ENCODE results near the gene RYR2. TPM values are rescaled to one million over a fixed set of nuclear protein-coding genes. Genes with fewer than 3 reads are reported as not detected.

Gene RYR2
- total RNA-seq, 1 experiment from 2014 or later, result 2.3 TPM

DNA sequence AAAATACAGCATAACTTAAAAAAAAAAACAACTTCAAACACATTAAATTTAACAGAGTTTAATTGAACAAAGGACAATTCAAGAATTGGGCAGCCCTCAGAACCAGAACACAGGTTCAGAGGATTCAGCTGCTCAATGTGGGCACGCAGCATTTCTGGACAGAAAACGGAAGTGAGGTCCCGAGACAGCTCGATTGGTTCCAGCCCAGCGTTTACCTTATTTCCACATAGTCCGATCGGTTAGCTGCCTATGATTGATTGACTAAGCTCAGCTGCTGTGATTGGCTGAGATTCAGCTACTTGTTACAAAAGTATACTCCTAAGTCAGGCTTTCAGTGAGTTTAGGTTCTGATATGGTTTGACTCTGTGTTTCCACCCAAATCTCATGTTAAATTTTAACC is 815.5 kb downstream of the RYR2 start:
- no peak for DNase-seq (ENCODE audit: low spot score)

DNA sequence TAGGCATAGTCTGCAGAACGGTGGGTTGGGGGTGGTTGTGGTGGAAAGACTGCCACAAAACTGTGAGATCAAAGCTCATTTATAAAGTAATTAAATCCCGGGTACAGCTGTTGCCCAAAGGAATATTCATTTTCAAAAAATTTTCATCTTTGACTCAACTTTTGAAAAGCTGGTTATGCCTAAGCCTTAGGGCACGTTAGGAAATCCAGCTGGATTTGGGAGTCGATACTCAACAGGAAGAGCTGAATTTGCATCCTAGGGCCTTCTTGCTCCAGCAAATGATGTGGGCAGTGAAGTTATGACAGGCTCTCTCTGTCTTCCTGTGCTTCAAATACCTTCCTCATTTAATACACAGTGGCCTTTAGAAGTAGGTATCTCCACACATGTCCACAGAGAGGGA is 817.0 kb downstream of the RYR2 start:
- no peak for DNase-seq (ENCODE audit: low spot score)

DNA sequence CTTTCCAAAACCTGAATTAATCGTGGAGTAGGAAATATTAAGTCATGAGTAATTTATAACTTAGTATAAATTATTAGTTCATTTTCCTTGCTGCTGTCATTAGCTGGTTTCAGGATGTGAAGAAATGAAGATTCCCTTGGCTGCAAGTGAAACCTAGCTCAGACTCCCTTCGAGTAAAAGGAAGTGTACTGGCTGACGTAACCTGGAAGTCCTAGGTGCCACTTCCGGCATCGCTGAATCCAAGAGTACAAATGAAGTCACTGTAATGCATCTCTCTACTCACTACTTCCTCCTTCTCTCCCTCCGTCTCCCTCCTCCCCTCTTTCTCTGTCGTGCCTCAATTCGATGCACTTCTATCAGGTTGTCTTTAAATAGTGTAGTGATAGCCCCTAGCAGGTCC is 820.0 kb downstream of the RYR2 start:
- no peak for DNase-seq (ENCODE audit: low spot score)

DNA sequence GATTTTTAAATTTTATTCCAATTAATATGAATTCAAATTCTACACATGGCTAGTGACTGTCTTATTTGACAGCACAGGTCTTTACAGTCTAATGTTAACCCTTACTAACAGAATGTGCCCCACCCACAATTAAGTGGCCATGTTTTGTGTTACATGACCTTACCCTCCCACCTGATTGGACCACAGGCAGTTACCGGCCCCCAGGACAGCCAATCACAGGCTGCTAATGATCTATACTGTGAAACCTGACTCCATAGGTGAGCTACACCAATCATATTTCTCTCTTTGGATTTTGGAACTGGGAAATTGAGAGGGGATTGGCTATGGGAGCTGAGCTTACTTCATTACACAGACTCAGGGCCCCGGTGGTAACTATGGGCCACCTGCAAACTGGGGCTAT is 821.2 kb downstream of the RYR2 start:
- no peak for DNase-seq (ENCODE audit: low spot score)

DNA sequence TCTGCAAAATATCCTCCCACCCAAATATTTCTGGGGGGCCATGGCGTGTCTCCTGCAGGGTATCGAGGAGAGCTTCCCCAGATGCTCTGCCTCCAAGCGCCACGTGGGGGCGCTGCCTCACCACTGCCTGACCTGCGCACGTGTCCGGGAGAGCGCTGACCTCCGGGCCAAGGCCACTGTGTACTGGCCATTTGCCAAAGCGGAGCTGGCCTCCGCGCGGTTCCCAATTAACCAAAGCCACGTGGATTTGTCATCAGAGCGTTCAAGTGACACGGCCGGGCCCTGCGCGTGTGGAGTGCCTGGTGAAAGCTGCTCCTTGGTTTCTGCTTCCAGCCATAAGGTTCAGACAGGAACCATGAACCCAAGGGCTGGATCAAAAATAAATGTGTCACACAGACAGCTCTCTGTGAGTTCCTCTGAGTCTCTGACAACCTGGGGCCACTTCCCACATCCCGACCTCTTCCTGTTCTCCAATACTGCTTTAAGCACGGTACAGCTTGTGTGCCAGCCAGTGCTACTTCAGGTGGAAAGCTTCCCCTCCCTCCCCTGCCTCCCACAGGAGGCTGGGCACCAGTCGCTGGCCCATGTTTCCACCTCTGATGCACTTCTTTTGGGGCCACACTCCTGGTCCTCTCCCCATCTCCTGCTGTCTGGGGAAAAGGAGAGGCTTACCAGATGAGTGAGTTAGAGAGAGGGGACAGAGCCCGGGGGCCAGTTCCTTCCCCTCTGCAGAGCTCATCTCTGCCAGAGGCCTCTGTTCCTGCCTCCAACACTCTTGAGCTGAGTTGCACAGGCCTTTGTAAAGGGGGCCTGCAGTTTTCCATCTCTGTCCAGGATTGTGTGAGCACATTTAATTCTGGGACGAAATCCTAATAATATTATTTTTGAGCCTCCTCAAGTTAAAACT is 822.6 kb downstream of the RYR2 start:
- peak; percentile 57 for DNase-seq (ENCODE audit: low spot score)

DNA sequence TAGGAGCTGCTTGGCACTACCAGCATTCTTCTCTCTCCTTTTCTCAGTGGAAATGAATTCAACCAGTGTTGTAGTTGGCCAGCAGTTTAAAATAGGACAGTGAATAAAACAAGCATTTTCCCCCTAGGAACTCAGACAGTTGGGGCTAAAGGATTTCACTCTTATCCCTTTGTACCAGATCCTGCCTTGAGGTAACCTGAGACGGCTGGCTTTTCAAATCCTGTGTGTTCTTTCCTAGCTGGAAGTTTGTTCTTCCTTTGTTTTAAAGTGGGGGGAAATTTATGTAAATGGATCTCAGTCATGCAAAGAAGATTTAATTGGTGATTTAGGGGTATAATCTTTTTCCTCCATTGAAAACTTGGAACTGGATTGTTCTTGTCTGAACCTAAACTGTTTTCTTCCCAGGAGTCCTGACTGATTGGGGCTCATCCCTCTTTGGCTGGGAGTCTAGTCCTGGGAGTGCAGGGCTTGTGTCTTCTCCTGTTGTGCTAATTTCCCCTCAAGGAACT is 825.5 kb downstream of the RYR2 start:
- no peak for DNase-seq (ENCODE audit: low spot score)

DNA sequence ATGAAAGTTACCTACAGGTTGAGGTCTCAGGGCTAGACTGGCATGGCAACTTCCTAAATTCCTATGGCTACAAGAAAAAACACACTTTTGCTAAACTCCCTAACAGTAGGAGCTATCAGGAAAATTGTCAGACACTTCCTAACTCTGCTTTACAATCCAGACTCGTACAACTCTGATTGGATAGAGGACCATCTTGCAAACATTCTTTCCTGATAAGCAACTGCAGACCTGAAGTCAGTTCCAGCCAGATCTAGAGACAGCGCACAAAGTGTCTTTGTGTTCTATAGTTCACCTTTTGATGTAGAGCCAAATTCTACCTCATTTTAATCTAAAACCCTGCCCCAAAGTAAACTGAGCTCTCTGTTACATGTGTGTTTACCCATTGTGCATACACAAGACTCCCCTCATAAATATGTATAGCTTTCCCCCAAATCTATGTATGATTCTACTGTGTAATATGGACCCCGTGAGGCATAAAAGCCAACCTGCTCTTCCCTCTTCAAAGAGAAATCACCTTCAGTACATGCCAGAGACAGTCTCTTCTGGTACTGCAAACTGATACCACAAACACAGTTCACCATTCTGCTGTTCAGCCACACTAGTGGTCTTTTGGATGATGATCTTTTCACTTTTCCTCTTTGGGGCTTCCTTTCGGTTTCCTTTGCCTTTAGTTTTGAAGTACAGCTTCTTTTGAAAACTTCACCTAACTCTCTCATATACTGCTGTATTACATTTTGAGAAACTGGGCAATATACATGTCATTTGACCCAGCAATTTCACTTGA is 827.0 kb downstream of the RYR2 start:
- DNase-seq (ENCODE audit: low spot score), result peak; percentile 21

DNA sequence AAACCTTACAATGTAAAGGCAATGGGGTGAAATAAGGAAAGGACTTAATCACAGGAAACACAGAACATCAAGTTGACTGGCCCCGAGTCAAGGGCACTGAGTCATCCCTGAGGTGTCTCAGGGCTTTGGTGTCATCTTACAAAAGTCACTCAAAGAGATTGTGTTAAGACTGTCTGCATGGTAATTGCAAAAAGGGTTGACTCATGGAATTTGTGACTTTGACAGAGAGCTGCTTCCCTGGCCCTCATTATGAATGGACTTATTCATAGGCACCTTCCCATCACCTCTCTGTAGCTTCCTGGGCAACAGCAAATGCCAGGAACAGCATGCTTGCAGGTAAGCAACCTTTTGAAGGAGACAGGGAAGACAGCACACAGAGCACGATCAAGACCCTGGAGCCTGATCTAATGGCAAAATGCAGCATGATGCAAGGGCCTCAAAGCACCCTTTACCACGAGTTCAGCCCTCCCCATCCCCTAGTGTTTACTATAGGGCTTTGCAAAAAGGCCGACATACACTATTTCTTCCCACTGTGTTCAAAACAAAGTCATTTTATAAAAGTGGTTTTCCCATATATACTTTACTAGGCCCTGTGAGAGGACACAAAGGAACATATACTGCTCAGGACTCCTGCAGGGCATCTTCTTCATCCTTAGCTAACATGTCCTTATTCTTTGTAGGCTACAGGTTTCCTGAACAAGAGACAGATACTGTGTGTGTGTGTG is 831.7 kb downstream of the RYR2 start:
- DNase-seq (ENCODE audit: low spot score), result peak; percentile 99

DNA sequence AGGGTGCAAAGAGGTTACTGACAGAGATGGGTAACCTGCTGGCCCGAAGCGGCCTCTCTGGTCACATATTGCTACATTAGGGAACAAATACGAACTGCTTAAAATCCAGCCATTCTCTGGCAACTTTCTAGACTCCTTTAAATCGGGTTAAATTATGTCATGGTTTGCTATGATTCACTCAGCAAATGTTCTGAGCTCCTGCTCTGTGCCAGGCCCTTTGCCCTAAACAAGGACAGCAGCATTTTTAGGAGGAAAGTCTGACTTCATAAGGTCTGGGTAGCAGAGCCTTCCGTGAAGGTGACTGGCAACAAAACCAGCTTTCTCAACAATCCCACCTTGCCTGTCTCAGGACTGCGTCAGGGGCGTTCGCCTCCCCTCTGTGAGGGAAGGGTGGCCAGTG is 833.3 kb downstream of the RYR2 start:
- peak; percentile 26 for DNase-seq (ENCODE audit: low spot score)

DNA sequence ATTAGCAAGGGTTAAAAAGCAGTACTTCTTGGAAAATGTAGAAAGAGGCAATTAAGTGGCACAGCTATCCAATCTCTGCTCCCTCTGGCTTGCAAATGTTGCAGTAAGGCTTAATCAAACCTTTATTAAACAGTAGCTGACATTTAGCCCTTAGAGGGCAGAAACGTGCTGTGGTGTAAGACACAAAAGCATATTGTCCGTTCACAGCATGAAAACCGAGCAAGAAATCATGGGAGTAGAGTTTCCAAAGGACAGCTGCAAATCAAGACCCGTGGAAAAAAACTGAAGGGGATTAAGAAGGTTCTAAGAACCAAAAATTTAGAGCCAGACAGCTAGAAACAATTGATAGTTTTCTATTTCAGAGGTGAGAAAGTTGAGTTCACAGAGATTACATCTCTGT is 835.6 kb downstream of the RYR2 start:
- DNase-seq (ENCODE audit: low spot score), result no peak

DNA sequence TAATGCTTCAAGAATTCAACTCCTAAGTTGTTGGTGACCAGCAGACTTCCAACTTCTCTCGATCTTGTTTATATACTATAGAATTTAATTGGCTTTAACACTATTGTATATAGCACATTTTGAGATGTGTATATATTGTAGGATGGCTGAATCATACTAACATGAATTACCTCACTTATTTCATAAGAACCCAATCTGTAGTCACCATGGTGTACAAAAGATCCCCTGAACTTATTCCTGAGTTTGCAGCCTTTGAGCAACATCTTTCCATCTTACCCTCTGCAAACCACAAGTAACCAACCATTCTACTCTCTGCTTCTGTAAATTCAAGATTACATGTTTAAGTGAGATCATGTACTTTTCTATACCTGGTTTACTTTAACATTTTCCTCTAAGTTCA is 836.4 kb downstream of the RYR2 start:
- no peak for DNase-seq (ENCODE audit: low spot score)

DNA sequence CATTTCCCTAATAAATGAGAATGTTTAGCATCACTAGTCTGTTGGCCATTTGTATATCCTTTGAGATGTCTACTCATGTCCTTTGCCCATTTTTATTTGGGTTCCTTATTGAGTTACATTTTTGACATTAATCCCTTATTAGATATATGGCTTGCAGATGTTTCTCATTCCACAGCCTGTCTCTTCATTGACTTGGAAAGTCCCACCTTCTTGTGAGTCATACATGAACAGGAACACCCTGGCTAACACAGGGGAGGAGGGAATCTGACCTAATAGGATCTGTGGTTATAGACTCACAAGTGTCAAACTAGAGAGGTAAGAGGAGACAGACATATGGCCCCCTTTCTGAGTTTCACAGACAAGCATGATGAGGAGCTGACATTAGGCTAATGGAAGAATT is 837.2 kb downstream of the RYR2 start:
- peak; percentile 88 for DNase-seq (ENCODE audit: low spot score)

Other genes starting within 250 kb of the RYR2 start
- gene MTR, start 246.9 kb upstream of the RYR2 start, total RNA-seq (2014; rRNA removed; shearing (Covaris generic)), result 27.4 and 34.4 TPM in 2 replicates
- gene MT1HL1, start 37.7 kb upstream of the RYR2 start, total RNA-seq (2014; rRNA removed; shearing (Covaris generic)), result not detected in 2 replicates